ENCODE data around the gene FCRL5.

FCRL5 gene

DNA sequence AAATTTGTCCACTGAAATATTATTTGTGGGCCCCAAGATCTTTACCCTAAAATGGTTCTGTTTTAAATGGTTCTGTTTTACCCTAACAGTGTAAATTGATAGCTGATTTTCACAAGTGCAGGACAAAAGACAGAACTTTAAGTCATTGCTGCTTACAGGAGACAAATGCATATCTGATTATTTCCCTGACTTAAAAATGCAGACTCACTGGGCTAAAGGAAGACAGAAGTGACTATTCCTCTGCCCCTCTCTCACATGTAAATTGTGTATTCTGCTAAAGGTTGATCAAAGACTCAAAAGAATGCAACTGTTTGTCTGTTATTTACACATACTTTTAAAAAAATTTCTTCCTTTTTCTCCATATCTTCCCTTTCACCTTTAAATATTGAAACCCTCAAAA, 12.7 kb downstream of the FCRL5 start:
- Histone ChIP-seq H3K27ac (ENCODE audit: poor library complexity, severe bottlenecking) (no peak overlapping the region), H3K9me3 (ENCODE audit: severe bottlenecking) (no peaks in the 10 kb centered on the region), H3K36me3 (ENCODE audit: low read depth) (no peaks in the 10 kb centered on the region), H3K27me3 (ENCODE audit: insufficient read depth, poor library complexity, severe bottlenecking) (peaks cover 3% of the 10 kb centered on the region), H3K4me1 (ENCODE audit: insufficient read depth, poor library complexity, severe bottlenecking) (no peaks in the 10 kb centered on the region), H3K4me3 (ENCODE audit: severe bottlenecking) (no peak overlapping the region)
- no peak for ATAC-seq (ENCODE audit: low read depth)
- no peak for DNase-seq (ENCODE audit: low spot score)
- TF ChIP-seq CTCF (IDR thresholded peaks at IDR 0.05; ENCODE audit: poor library complexity, severe bottlenecking): no peak

- no peak for TF ChIP-seq CTCF (IDR thresholded peaks at IDR 0.05; ENCODE audit: poor library complexity, severe bottlenecking)
- Histone ChIP-seq H3K36me3 (ENCODE audit: low read depth) (no peaks in the 10 kb centered on the region), H3K27ac (ENCODE audit: poor library complexity, severe bottlenecking) (no peak overlapping the region)
Observed at GRCh38 chr1:157532569-157532968, 19.7 kb downstream of the FCRL5 start.

DNA sequence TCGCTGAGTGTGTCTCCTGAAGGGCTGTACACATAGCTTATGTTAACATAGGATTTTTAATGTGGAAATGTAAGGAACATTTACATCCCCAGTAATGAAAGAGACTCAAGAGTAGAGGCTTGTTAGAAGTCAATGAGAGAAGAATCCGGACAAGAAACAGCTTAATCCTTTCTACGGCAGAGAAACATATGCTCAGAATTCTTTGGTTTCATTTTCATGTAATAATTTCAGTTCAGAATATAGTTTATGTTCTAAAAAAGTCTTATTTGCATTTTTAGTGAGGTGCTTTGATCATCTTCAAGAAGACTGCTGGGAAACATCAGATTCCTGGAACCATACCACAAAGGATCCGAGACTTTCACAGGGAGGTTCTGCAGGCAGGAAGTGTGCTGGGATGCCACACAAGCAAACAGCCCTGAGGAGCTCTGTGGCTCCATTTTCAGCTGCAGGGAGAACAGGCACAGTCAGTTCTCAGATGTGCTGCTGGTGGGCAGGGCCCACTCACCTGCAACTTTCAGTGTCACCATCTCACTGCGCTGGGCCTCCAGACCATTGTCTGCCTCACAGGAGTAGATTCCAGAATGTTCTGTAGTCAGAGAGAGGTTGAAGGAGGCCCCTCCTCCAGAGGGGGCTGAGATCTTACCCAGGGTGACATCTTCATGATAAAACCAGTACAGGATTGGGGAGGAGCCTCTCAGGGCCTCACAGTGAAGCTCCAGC, 28.4 kb downstream of the FCRL5 start:
- no peak overlapping the region for H3K27ac ChIP-seq (ENCODE audit: poor library complexity, severe bottlenecking)
- H3K27me3 ChIP-seq (ENCODE audit: insufficient read depth, poor library complexity, severe bottlenecking): peaks cover 4% of the 10 kb centered on the region
- ATAC-seq (ENCODE audit: low read depth): no peak
- no peak for TF ChIP-seq CTCF (IDR thresholded peaks at IDR 0.05; ENCODE audit: poor library complexity, severe bottlenecking)
- no peaks in the 10 kb centered on the region for H3K36me3 ChIP-seq (ENCODE audit: low read depth)
- no peaks in the 10 kb centered on the region for H3K9me3 ChIP-seq (ENCODE audit: severe bottlenecking)
- H3K4me3 ChIP-seq (ENCODE audit: severe bottlenecking): no peak overlapping the region
- H3K4me1 ChIP-seq (ENCODE audit: insufficient read depth, poor library complexity, severe bottlenecking): no peaks in the 10 kb centered on the region
- no peak for DNase-seq (ENCODE audit: low spot score)

More at GRCh38 chr1:157532569-157532968, 19.7 kb downstream of the FCRL5 start:
- Histone ChIP-seq H3K4me3 (ENCODE audit: severe bottlenecking) (no peak overlapping the region), H3K9me3 (ENCODE audit: severe bottlenecking) (no peaks in the 10 kb centered on the region), H3K4me1 (ENCODE audit: insufficient read depth, poor library complexity, severe bottlenecking) (no peaks in the 10 kb centered on the region), H3K27me3 (ENCODE audit: insufficient read depth, poor library complexity, severe bottlenecking) (peaks cover 3% of the 10 kb centered on the region)
- DNase-seq (ENCODE audit: low spot score): no peak
- ATAC-seq (ENCODE audit: low read depth): no peak

GRCh38 chr1:157521056-157521455, 31.3 kb downstream of the FCRL5 start:
- Histone ChIP-seq H3K4me1 (ENCODE audit: insufficient read depth, poor library complexity, severe bottlenecking) (no peaks in the 10 kb centered on the region), H3K27ac (ENCODE audit: poor library complexity, severe bottlenecking) (no peak overlapping the region), H3K36me3 (ENCODE audit: low read depth) (no peaks in the 10 kb centered on the region), H3K9me3 (ENCODE audit: severe bottlenecking) (no peaks in the 10 kb centered on the region), H3K4me3 (ENCODE audit: severe bottlenecking) (no peak overlapping the region), H3K27me3 (ENCODE audit: insufficient read depth, poor library complexity, severe bottlenecking) (peaks cover 4% of the 10 kb centered on the region)
- DNase-seq (ENCODE audit: low spot score): no peak
- ATAC-seq (ENCODE audit: low read depth): no peak
- TF ChIP-seq CTCF (IDR thresholded peaks at IDR 0.05; ENCODE audit: poor library complexity, severe bottlenecking): no peak

DNA sequence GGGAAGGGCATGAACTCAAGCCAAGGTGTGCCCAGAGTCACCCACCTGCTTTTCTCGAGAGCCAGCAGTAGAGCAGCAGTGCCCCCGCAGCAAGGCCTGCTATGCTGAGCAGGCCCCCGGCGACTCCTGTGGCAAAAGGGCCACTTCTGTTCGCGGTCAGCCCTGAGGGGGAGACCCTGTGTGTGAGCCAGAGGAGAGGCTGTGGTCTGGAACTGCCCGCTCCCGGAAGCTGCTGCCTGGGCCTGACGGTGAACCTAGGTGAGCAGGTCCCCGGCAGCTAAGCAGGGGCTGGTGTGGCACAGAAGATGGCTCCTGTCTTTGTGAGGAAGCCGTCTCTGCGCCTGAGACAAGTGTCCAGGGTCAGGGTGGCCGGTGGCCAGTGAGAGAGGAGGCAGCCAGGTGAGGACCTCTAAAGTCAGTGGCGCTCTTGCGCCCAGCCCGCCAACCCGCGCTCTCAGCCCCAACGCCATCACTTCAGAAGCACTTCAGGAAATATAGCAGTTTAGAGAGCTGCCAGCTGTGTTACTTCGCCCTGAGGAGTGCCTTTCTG, 31.9 kb downstream of the FCRL5 start:
- DNase-seq (ENCODE audit: low spot score): no peak
- Histone ChIP-seq H3K4me1 (ENCODE audit: insufficient read depth, poor library complexity, severe bottlenecking) (no peaks in the 10 kb centered on the region), H3K9me3 (ENCODE audit: severe bottlenecking) (no peaks in the 10 kb centered on the region), H3K27me3 (ENCODE audit: insufficient read depth, poor library complexity, severe bottlenecking) (peaks cover 4% of the 10 kb centered on the region), H3K36me3 (ENCODE audit: low read depth) (no peaks in the 10 kb centered on the region), H3K4me3 (ENCODE audit: severe bottlenecking) (no peak overlapping the region), H3K27ac (ENCODE audit: poor library complexity, severe bottlenecking) (no peak overlapping the region)
- no peak for ATAC-seq (ENCODE audit: low read depth)
- TF ChIP-seq CTCF (IDR thresholded peaks at IDR 0.05; ENCODE audit: poor library complexity, severe bottlenecking): no peak

Data from RWPE2 (cell line).